B cell (primary cell): ENCODE measurements around the gene RBM17.

Source experiments
- EZH2 ChIP-seq: IDR thresholded peaks from 2 replicates; pipeline ENCODE4 v1.6.1; 2012; ENCODE audit warnings: borderline replicate concordance, low read depth, mild to moderate bottlenecking, moderate library complexity, low read length; ENCODE audit not compliant: insufficient read depth, poor library complexity, severe bottlenecking
- TF ChIP-seq, protein P1 (sequence below): fragments of 200-600 bp; IDR thresholded peaks from one replicate; pipeline ENCODE4 v1.8.0; 2022; ENCODE audit warnings: antibody characterized with exemption, mild to moderate bottlenecking

DNA sequence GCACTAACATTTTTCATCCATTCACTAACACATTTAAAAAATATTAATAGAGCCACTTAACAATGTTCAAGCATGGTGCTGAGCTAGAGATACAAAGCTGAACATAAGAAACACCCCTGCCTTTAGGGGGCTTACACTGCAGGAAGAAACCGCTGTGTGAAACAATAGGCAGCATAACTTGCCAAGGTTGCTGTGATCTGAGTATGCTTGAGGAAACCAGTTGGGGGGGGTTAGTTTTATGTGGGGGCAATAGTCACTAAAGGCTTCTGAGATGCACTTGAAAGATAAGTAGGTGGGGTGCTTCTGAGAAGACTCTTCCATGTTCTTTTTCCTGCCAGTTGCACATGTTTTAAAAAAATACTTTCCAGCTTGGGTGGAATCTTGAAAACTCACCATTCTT is 2.8 kb downstream of the RBM17 start:
- no peak for TF ChIP-seq EZH2
- TF ChIP-seq, protein P1, sequence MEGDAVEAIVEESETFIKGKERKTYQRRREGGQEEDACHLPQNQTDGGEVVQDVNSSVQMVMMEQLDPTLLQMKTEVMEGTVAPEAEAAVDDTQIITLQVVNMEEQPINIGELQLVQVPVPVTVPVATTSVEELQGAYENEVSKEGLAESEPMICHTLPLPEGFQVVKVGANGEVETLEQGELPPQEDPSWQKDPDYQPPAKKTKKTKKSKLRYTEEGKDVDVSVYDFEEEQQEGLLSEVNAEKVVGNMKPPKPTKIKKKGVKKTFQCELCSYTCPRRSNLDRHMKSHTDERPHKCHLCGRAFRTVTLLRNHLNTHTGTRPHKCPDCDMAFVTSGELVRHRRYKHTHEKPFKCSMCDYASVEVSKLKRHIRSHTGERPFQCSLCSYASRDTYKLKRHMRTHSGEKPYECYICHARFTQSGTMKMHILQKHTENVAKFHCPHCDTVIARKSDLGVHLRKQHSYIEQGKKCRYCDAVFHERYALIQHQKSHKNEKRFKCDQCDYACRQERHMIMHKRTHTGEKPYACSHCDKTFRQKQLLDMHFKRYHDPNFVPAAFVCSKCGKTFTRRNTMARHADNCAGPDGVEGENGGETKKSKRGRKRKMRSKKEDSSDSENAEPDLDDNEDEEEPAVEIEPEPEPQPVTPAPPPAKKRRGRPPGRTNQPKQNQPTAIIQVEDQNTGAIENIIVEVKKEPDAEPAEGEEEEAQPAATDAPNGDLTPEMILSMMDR, result no peak
